Measurements from ENCODE around the gene RASGRF2. TPM values are rescaled to one million over a fixed set of nuclear protein-coding genes. Genes with fewer than 3 reads are reported as not detected.

RASGRF2 gene
- total RNA-seq, 4 donors from 2014 or later: 19.5 to 45.3 (median 34.6) TPM

- Histone ChIP-seq H3K4me3 (no peak overlapping the region), H3K27me3 (no peaks in the 10 kb centered on the region), H3K27ac (no peak overlapping the region), H3K4me1 (no peaks in the 10 kb centered on the region), H3K36me3 (no peaks in the 10 kb centered on the region), H3K9me3 (peaks cover 0 to 7% (median 0%) of the 10 kb centered on the region in 4 donors)
- no peak for TF ChIP-seq POLR2A (IDR thresholded peaks at IDR 0.05)
- no peak for TF ChIP-seq CTCF (IDR thresholded peaks at IDR 0.05)
- TF ChIP-seq EP300 (IDR thresholded peaks at IDR 0.05): no peak
- DNase-seq (ENCODE audit: low spot score in 2 of 2): no peak
- WGBS, 2 donors: 83 to 100% methylated on average over 1 of the region's 1 CpG
These were observed 18.7 kb upstream of the RASGRF2 start for GRCh38 chr5:80941496-80941895.

GRCh38 chr5:80951366-80951765 lies 8.8 kb upstream of the RASGRF2 start:
- no peak for DNase-seq (ENCODE audit: low spot score in 2 of 2)
- Histone ChIP-seq H3K27ac (no peak overlapping the region), H3K4me1 (peaks cover 0 to under 1% (median 0%) of the 10 kb centered on the region in 4 donors), H3K27me3 (peaks cover 0 to 8% of the 10 kb centered on the region in 2 donors), H3K36me3 (no peaks in the 10 kb centered on the region), H3K4me3 (no peak overlapping the region), H3K9me3 (peaks cover 0 to 14% (median 0%) of the 10 kb centered on the region in 4 donors)
- WGBS, 2 donors: 70 to 82% methylated on average over 5 of the region's 5 CpGs
- TF ChIP-seq EP300 (IDR thresholded peaks at IDR 0.05) (no peak), CTCF (IDR thresholded peaks at IDR 0.05) (no peak), POLR2A (IDR thresholded peaks at IDR 0.05) (no peak)

GRCh38 chr5:80953587-80953986 lies 6.6 kb upstream of the RASGRF2 start:
- peaks cover 0 to 8% of the 10 kb centered on the region in 2 donors for H3K27me3 ChIP-seq
- no peak overlapping the region for H3K27ac ChIP-seq
- no peaks in the 10 kb centered on the region for H3K36me3 ChIP-seq
- no peak for DNase-seq (ENCODE audit: low spot score in 2 of 2)
- TF ChIP-seq POLR2A (IDR thresholded peaks at IDR 0.05) (no peak), CTCF (IDR thresholded peaks at IDR 0.05) (no peak), EP300 (IDR thresholded peaks at IDR 0.05) (no peak)
- peaks cover 0 to 11% (median 0%) of the 10 kb centered on the region in 4 donors for H3K4me1 ChIP-seq
- WGBS, 2 donors: 92 to 94% methylated on average over 5 of the region's 5 CpGs
- no peaks in the 10 kb centered on the region for H3K9me3 ChIP-seq
- no peak overlapping the region for H3K4me3 ChIP-seq

DNA sequence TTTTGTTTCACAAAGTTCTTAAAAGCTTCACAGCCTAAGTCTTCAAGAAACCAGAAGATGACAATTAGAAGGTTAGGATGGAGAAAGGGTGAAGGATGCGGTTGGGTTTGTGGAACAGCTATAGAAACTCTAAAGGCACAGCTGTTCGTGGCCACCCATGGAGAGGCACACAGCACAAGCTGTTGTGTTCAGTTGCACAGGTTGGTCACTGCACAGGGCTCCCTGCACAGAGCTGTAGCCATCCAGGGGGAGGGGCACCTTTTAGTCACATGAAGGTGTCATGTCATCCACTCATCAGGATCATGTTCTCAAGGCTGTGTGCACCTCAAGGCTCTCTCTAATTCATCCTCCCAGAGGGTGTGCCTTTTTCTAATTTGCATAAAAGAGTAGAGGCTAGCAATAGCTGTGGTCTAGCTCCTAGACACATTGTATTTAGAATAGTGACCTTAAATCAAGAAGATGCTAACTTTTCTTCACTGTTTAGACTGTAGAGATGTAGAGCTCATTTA lies 5.0 kb upstream of the RASGRF2 start:
- Histone ChIP-seq H3K27me3 (peaks cover 0 to 22% of the 10 kb centered on the region in 2 donors), H3K36me3 (no peaks in the 10 kb centered on the region), H3K27ac (no peak overlapping the region), H3K9me3 (no peaks in the 10 kb centered on the region), H3K4me3 (no peak overlapping the region), H3K4me1 (peaks cover 0 to 11% (median 0%) of the 10 kb centered on the region in 4 donors)
- no peak for DNase-seq (ENCODE audit: low spot score in 2 of 2)
- TF ChIP-seq CTCF (IDR thresholded peaks at IDR 0.05) (no peak), POLR2A (IDR thresholded peaks at IDR 0.05) (no peak), EP300 (IDR thresholded peaks at IDR 0.05) (no peak)
- WGBS, 2 donors: 83 to 95% methylated on average over 2 of the region's 2 CpGs

DNA sequence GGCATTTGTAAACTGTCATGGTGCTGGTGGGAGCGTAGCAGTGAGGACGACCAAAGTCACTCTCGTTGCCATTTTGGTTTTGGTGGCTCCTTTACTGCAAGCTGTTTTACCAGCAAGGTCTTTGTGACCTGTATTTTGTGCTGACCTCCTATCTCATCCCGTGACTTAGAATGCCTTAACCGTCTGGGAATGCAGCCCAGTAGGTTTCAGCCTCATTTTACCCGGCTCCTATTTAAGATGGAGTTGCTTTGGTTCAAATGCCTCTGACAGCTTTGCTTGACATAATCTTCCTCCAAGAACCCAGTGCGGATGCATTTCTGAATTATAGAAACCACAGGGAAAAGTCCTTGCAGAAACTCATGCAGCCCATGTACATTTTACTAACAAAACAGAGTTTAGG lies 3.9 kb upstream of the RASGRF2 start:
- Histone ChIP-seq H3K9me3 (no peaks in the 10 kb centered on the region), H3K27ac (no peak overlapping the region), H3K27me3 (peaks cover 0 to 31% of the 10 kb centered on the region in 2 donors), H3K36me3 (no peaks in the 10 kb centered on the region), H3K4me1 (peaks cover 0 to 20% (median 0%) of the 10 kb centered on the region in 4 donors), H3K4me3 (peak overlapping the region in 1 of 4 donors; percentile 27)
- no peak for DNase-seq (ENCODE audit: low spot score in 2 of 2)
- WGBS, 2 donors: 63 to 66% methylated on average over 7 of the region's 7 CpGs
- TF ChIP-seq POLR2A (IDR thresholded peaks at IDR 0.05) (no peak), EP300 (IDR thresholded peaks at IDR 0.05) (no peak), CTCF (IDR thresholded peaks at IDR 0.05) (no peak)
